ENCODE measurements around the gene DAPP1. TPM values are rescaled to one million over a fixed set of nuclear protein-coding genes. Genes with fewer than 3 reads are reported as not detected.

The DAPP1 gene
- total RNA-seq, 1 donor from 2014 or later = 52.6 TPM

DNA sequence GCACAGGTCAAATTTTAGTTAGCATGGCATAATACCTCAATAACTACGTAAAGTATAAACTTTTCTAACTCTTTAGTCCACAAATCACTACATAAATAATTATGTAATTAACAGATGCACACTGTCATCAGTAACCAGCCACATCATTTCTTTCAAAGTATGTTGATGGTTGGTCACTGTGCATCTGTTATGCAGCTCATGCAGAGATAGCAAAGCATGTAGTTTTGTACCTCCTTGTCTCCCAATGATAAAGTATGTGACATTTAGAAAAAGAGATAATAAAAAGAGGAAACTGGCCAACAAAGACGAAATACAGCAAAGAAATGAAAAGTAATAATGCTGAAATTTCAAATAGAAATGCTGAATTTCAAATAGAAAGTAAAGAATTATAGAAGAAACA lies 74.7 kb downstream of the DAPP1 start:
- intact Hi-C loops (cut with micrococcal nuclease) = no loop called here

DNA sequence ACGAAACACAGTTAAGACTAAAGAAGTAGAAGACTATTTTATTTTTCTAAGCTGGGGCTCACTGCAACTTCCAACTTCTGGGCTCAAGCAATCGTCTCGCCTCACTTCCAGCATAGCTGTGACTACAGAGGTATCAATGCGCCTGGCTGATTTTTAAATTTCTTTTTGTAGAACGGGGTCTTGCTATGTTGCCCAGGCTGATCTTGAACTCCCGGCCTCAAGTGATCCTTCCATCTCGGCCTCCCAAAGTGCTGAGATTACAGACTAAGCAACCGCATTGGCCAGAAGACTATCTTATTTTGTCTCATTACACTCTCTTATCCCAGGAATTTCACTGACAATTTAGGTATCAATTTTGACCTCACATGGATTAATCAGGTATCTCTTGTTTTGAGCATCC lies 76.4 kb downstream of the DAPP1 start:
- intact Hi-C loops (cut with micrococcal nuclease) = no loop called here

DNA sequence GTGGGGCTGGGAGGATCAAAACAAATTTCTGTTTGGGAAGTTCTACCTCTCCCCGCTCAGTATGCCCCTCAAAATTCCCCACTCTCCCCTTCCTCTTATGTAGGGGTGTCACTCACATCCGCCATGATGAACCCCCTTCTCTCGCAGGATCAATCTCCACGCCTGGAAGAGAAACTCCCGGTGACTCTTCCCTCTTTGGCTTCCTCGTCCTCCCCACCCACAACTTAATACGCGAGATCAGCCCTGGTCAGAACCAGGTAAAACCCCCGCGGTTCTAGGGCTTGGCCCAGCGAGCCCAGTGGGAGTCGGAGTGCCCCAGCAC lies 77.2 kb downstream of the DAPP1 start:
- intact Hi-C loops (cut with micrococcal nuclease) = loop anchor here (1.0 to 2.0 kb wide), 10 partner anchors 8 to 1750 kb away; partner anchors contain the start of genes DAPP1, EIF4E, METAP1 and STPG2

DNA sequence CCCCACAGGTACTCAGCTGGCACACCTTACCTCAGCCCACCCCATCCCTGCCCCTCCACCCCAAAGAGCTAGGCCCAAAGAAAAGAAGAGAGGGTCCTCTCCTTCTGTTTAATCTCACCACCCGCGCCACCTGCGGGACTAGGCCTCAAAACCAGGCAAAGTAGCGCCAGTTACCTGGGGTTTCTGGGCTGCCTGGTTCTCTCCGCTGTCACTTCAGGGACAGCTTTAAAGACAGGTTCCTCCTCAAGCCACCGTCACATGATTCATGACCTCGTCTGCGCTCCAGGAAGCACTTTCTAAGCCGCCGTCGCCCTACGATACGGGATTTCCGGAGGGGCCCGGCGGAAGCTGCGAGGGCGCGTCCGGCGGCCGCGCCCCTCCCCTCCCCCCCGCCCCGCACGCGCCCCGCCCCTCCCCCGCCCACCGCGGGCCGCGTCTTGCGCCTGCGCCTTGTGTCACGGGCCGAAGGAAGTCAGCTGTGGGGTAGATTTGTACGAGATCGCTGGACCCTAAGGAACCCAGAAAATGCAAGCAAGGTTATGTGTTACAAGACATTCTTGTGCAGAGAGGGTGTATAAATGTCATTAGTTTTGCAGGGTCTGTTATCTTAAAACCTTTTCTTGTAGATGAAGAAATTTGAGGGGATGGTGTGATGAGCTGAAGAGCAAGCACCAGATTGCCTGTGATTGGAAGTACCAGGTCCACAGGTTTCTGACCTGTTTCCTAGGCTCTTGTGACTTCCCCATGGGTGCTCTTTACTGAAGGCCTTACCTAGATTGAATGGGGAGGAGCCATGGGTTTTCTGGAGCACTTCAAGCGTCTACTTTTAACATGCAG lies 77.8 kb downstream of the DAPP1 start, which contains the start of gene LAMTOR3:
Gene LAMTOR3 (minus strand): TSS at position 267 of the 837 bp plus-strand sequence. CDS start 464 bp downstream, outside the sequence.
- intact Hi-C loops (cut with micrococcal nuclease) = loop anchor here (1.0 to 2.0 kb wide), 10 partner anchors 9 to 1751 kb away; partner anchors contain the start of genes DAPP1, EIF4E, METAP1 and STPG2

DNA sequence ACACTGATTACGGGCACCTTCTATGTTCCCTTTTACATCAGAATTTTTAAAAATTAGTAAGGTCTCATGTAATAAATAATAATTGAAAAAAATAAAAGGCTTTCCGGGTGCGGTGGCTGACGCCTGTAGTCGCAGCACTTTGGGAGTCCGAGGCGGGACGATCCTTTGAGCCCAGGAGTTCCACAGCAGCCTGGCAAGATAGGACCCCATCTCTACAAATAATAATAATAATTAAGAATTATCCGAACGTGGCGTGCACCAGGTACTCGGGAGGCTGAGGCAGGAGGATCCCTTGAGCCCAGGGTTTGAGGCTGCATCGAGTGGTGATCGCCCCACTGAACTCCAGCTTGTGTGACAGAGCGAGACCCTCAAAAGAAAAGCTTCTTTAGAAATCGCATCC lies 78.4 kb downstream of the DAPP1 start:
- intact Hi-C loops (cut with micrococcal nuclease) = loop anchor here (1.0 to 2.0 kb wide), 10 partner anchors 10 to 1752 kb away; partner anchors contain the start of genes DAPP1, EIF4E, METAP1 and STPG2

DNA sequence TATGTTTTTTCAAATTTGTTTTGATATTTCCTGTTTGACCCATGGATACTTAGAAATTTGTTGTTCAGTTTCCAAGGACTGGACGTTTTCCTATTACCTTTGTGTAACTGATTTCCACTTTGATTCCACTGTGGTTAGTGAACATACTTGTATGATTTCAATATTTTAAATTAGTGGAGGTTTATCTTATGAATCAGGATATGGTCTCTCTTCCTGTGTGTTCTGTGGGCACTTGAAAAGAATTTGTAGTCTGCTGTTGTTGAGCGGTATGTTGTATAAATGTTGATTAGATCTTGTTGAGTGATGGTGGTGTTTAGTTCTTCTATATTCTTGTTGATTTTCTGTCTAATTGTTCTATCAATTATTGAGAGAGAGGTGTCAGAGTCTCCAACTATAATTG lies 98.8 kb downstream of the DAPP1 start:
- intact Hi-C loops (cut with micrococcal nuclease) = no loop called here

DNA sequence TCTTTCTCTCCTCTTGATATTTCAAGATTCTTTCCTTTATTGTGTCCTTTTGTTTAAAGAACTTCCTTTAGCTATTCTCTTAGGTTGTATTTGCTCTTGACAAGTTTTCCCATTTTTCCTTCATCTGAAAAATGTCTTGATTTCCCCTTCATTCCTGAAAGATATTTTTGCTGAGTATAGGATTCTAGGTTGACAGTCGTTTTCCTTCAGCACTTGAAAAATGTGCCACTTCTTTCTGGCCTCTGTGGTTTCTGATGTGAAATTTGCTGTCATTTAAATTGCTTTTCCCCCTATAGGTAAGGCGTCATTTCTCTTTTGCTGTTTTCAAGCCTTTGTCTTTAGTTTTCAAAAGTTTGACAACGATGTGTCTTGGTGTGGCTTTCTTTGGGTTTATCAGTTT lies 100.9 kb downstream of the DAPP1 start:
- intact Hi-C loops (cut with micrococcal nuclease) = no loop called here

DNA sequence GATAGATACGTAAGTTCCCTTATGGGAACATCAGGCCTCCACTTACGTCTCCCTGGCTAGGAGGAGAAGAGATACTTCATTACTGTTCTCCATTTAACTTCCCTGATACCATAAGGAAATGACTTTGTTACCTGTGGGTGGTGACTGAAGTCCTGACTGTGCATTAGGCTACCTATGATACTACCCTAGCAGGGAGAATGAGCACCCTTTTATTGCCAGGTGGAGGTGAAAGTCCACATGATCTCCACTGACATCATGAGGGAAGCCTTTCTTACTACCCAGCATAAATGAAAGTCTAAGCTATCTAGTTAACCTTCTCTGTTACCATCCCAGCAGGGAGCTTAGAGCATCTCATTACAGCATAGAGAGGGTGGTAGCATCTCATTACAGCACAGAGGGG lies 102.0 kb downstream of the DAPP1 start:
- intact Hi-C loops (cut with micrococcal nuclease) = no loop called here

Other genes starting within 250 kb of the DAPP1 start
- 0.07 TPM in 1 of 2 replicates, not detected in the other for gene MTTP, start 242.0 kb upstream of the DAPP1 start, total RNA-seq
- not detected in 2 replicates for gene C4orf54, start 159.0 kb upstream of the DAPP1 start, total RNA-seq
- gene LAMTOR3, start 77.6 kb downstream of the DAPP1 start, total RNA-seq = 32.7 and 36.1 TPM in 2 replicates
- gene DNAJB14, start 129.8 kb downstream of the DAPP1 start, total RNA-seq = 57.0 and 61.9 TPM in 2 replicates
- gene H2AZ1, start 133.4 kb downstream of the DAPP1 start, total RNA-seq = 415 and 423 TPM in 2 replicates

All from T-helper 1 cell treated with Interleukin-12 subunit alpha and Interleukin-12 subunit beta and Interleukin-4 antibody, amounts not matched to agents 30 ng/mL and 1 ng/mL, for 36 hours (primary cell).